Left renal pelvis (tissue), 4 donors: ENCODE measurements around the gene METRNL. TPM values are rescaled to one million over a fixed set of nuclear protein-coding genes. Genes with fewer than 3 reads are reported as not detected.
"Not testable (repeated sequence)": the region's sequence is repeated elsewhere in the genome, so short reads cannot be mapped to it uniquely, and the experiment has no call there.

Experiments used
- DNase-seq, 4 donors: peaks; one replicate each; pipeline ENCODE4 v3.0.0-alpha.2; 2013; ENCODE audit warnings: low read depth in 4 of 4, low spot score in 3 of 4
- polyA plus RNA-seq, 4 donors: library from polyadenylated mRNA; unstranded; fragments of 120-200 nt; gene quantifications; one replicate each; pipeline ENCODE4 v1.2.1, GENCODE V29; 2013; ENCODE audit not compliant: insufficient read length in 4 of 4

METRNL gene
- polyA plus RNA-seq, 4 donors: 18.1 to 71.1 (median 41.2) TPM

GRCh38 chr17:83133302-83134121, 54.1 kb downstream of the METRNL start:
- DNase-seq: no peak

- DNase-seq: not testable (repeated sequence)
Observed at GRCh38 chr17:83134456-83134855, 55.0 kb downstream of the METRNL start.

GRCh38 chr17:83135692-83136091, 56.3 kb downstream of the METRNL start:
- no peak for DNase-seq

- no peak for DNase-seq
Observed at GRCh38 chr17:83136156-83136555, 56.7 kb downstream of the METRNL start.

GRCh38 chr17:83136931-83137330, 57.5 kb downstream of the METRNL start:
- no peak for DNase-seq

- DNase-seq: no peak
Observed at GRCh38 chr17:83137523-83137922, 58.1 kb downstream of the METRNL start.

- DNase-seq: no peak
Observed at GRCh38 chr17:83138820-83139219, 59.4 kb downstream of the METRNL start.

- DNase-seq: not testable (repeated sequence)
Observed at GRCh38 chr17:83139541-83140248, 60.3 kb downstream of the METRNL start.

GRCh38 chr17:83140249-83140566, 60.8 kb downstream of the METRNL start:
- DNase-seq: not testable (repeated sequence)

- DNase-seq: no peak
Observed at GRCh38 chr17:83142619-83143018, 63.2 kb downstream of the METRNL start.

GRCh38 chr17:83143817-83144231, 64.4 kb downstream of the METRNL start:
- DNase-seq: no peak

Other genes with a start within 250 kb of the METRNL start
- gene ZNF750, start 239.6 kb upstream of the METRNL start, polyA plus RNA-seq: 1 to 10 TPM in 3 of 4 donors, under 1 TPM in 1; 0.30 to 2.5 (median 1.6) TPM